Lower leg skin (tissue), 3 donors: Measurements from ENCODE around the gene SLC2A5.

ENCODE experiments used
- CTCF ChIP-seq, 3 donors: fragments of 450-650 bp; IDR thresholded peaks; one replicate each; pipeline ENCODE4 v1.5.1; 2016; ENCODE audit warnings: antibody characterized with exemption in 3 of 3, mild to moderate bottlenecking in 3 of 3, moderate library complexity in 2 of 3
- POLR2A ChIP-seq, 2 donors: fragments of 450-650 bp; IDR thresholded peaks; one replicate each; pipeline ENCODE4 v1.6.1; 2016 to 2017; ENCODE audit warnings: antibody characterized with exemption in 2 of 2, mild to moderate bottlenecking in 1 of 2, moderate library complexity in 1 of 2

DNA sequence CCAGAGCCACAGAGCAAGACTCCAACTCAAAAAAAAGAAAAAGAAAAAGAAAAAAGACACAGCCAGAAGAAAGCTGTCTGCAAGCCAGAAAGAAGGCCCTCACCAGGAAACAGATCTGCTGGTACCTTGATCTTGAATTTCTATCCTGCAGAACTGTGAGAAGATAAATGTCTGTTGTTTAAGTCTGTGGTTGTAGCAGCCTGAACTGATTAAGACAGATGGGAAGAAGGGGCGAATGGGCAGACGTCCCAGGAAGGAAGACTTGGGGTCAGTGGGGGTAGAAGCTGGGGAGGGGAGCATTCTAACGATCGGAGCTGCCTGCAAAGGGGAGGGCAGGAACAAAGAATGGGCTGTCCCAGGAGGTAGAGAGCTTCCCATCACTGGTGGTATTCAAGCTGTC lies 49.5 kb downstream of the SLC2A5 start:
- no peak for TF ChIP-seq CTCF (IDR thresholded peaks at IDR 0.05)
- TF ChIP-seq POLR2A (IDR thresholded peaks at IDR 0.05), result no peak
